IPS-11a (cell line): Measurements from ENCODE around the gene ZNF579.
"Not testable (repeated sequence)": the region's sequence is repeated elsewhere in the genome, so short reads cannot be mapped to it uniquely, and the experiment has no call there.

Source experiments
- H3K4me3 ChIP-seq: one replicate; pipeline ENCODE4 v1.5.1; 2013; ENCODE audit warnings: low read depth, low read length, control low read depth

ZNF579 gene

DNA sequence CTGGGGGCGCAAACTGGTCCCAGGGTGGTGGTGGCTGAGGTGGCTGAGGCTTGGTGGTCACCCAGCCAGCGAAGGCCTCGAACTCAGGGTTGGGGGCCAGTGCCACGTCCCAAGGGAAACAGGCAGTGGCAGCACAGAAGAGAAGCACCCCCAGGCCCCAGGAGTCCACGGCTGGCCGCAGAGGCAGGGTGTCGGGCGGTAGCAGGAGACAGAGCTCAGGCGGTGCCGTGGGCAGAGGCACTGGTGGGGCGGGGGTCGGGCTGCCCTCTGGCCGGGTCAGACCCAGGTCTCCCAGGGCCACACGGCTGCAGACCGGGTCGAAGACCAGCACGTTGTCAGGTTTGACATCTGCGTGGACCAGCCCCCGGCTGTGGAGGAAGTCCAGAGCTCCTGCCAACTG is 39.6 kb downstream of the ZNF579 start:
- H3K4me3 ChIP-seq, result no peak overlapping the region

- no peak overlapping the region for H3K4me3 ChIP-seq
These were observed 40.0 kb downstream of the ZNF579 start for GRCh38 chr19:55540619-55541018.

- H3K4me3 ChIP-seq, result no peak overlapping the region
These were observed 41.3 kb downstream of the ZNF579 start for GRCh38 chr19:55539090-55539984.

DNA sequence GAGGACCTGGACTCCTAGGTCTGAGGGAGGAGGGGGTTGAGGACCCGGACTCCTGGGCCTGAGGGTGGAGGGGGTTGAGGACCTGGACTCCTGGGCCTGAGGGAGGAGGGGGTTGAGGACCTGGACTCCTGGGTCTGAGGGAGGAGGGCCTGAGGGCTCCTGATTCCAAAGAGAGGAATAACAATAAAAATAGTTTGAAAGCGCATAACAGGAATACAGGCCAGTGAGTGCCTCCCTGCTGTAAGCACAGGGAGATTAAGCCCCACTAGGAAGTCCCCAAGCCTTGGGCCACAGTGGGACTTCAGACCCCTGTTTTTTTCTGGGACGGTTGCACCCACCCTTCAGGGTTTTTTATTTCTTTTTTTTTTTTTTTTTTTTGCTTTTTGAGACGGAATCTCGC is 42.5 kb downstream of the ZNF579 start:
- H3K4me3 ChIP-seq, result no peak overlapping the region

- no peak overlapping the region for H3K4me3 ChIP-seq
These were observed 42.9 kb downstream of the ZNF579 start for GRCh38 chr19:55537741-55538111.

DNA sequence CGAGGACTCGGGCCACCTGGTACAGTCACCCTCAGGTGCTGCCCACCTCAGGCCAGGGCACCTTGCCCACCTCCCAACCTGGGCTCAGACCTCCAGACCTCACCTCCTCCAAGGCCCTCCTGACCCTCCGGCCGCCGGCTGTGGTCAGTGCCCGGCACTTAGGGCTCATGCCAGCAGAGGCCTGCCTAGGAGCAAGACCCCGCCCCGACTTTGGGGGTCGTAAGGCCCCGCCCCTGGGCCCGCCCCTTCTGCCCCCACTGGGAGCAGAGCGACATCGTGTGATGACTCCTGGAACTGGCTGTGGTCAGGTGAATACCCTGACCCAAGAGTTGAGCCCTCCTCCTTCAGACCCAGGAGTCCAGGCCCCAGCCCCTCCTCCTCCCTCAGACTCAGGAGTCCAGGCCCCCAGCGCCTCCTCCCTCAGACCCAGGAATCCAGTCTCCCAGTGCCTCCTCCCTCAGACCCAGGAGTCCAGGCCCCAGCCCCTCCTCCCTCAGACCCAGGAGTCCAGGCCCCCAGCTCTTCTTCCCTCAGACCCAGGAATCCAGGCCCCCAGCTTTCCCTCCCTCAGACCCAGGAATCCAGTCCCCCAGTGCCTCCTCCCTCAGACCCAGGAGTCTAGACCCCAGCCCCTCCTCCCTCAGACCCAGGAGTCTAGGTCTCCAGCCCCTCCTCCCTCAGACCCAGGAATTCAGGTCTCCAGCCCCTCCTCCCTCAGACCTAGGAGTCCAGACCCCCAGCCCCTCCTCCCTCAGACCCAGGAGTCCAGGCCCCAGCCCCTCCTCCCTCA is 43.5 kb downstream of the ZNF579 start, which contains the start of gene SBK2:
Gene SBK2 (minus strand): TSS at position 183 of the 790 bp plus-strand sequence. CDS start 839 bp downstream, outside the sequence.
- H3K4me3 ChIP-seq, result no peak within 1 kb of the TSS

- H3K4me3 ChIP-seq, result no peak overlapping the region
These were observed 44.3 kb downstream of the ZNF579 start for GRCh38 chr19:55536366-55536765.

GRCh38 chr19:55535965-55536350 is 44.7 kb downstream of the ZNF579 start:
- H3K4me3 ChIP-seq, result no peak overlapping the region

DNA sequence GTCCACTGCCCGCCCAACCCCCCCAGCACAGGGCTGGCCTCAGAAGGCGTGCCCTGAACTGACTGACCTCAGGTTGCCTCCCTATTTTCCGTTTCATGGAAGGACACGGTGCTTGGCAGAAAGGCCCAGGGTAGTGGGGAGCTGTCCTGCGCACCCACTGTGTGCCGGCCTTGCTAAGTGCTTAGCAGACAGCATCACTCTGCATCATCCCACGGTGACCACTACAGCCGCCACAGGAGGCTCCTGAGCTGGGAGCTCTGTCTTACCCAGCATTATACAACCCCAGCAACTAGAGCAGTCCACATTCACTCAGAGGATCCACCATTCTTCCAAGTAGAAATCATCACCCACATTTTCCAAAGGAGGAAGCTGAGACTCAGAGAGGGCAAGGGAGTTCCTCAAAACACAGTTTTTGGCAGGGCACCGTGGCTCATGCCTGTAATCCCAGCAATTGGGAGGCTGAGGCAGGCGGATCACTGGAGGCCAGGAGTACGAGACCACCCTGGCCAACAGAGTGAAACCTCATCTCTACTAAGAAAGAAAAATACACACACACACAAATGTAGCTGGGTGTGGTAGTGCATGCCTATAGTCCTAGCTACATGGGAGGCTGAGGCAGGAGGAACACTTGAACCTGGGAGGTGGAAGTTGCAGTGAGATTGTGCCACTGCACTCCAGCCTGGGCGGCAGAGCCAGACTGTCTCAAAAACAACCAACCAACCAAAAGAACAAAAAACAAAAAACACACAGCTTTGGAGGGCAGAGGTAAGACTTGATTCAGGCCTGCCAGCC is 45.3 kb downstream of the ZNF579 start:
- H3K4me3 ChIP-seq, result no peak overlapping the region

DNA sequence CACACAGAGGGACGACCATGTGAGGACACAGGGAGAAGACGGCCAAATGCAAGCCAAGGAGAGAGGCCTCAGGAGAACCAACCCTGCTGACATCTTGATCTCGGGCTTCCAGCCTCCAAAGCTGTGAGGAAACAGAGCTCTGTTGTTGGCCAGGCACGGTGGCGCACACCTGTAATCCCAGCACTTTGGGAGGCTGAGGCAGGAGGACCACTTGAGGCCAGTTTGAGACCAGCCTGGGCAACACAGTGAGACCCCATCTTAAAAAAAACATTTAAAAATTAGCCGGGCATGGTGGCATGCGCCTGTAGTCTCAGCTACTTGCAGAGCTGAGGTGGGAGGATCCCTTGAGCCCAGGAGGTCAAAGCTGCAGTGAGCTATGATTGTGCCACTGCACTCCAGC is 46.4 kb downstream of the ZNF579 start:
- H3K4me3 ChIP-seq, result not testable (repeated sequence)

GRCh38 chr19:55530996-55531395 is 49.7 kb downstream of the ZNF579 start:
- no peak overlapping the region for H3K4me3 ChIP-seq

DNA sequence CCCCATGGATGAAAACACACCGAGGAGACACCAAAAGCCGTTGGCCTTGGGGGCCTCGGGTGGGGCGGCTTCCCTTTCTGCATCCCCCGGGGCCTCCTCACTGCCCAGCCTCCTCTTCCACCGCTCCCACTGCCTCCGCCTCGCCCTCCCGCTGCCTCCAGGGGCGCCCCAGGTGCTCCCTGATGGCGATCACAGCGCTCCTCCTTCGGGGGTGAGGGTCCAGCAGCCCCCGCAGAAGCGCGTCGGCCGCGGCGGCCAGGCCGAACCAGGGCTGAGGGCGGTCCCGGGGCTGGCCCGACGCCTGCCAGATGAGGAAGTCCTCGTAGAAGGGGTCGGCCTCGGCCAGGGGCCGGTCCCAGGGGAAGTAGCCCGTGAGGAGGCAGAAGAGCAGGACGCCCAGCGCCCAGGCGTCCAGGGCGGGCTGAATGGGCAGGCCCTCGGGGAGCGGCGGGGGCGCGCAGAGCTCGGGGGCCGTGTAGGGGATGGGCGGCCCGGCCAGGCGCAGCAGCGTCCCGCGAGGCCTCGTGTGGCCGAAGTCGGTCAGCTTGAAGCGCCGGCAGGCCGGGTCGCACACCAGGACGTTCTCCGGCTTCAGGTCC is 50.9 kb downstream of the ZNF579 start:
- H3K4me3 ChIP-seq, result no peak overlapping the region

GRCh38 chr19:55528030-55528803 is 52.4 kb downstream of the ZNF579 start:
- H3K4me3 ChIP-seq, result no peak overlapping the region

- H3K4me3 ChIP-seq, result no peak overlapping the region
These were observed 53.2 kb downstream of the ZNF579 start for GRCh38 chr19:55527197-55528029.
